Measurements from ENCODE around the gene RBP7.

GRCh38 chr1:9960706-9961562 is 36.1 kb upstream of the RBP7 start:
- TF ChIP-seq CTCF (IDR thresholded peaks at IDR 0.05; ENCODE audit: low read depth, low read length) (no peak), EZH2phosphoT487 (IDR thresholded peaks at IDR 0.05; ENCODE audit: low read depth) (no peak)
